A549 (cell line): ENCODE measurements around the gene RPH3AL.

Experiments used
- CBX8 ChIP-seq: fragments of 200-600 bp; sonication (generic); IDR thresholded peaks from 2 replicates; pipeline ENCODE4 v1.6.1; 2016
- MAZ ChIP-seq: fragments of 150-350 bp; IDR thresholded peaks from 2 replicates; pipeline ENCODE4 v1.6.1; 2014; ENCODE audit warnings: antibody characterized with exemption, low read depth, low read length, borderline replicate concordance
- POLR2A ChIP-seq: IDR thresholded peaks from 2 replicates; pipeline ENCODE4 v1.6.1; 2012; ENCODE audit warnings: mild to moderate bottlenecking, low read length
- RAD21 ChIP-seq, 2 experiments: fragments of >200 bp in 1 of 2; sonication (Bioruptor Twin) in 1 of 2; formaldehyde crosslinking in 1 of 2; IDR thresholded peaks in 1 of 2; conservative IDR thresholded peaks in 1 of 2; 2 replicates in 1 of 2; 3 replicates in 1 of 2; pipeline ENCODE4 v1.6.1; 2012 to 2018; ENCODE audit warnings: inconsistent platforms in 1 of 2
- TF ChIP-seq, protein P1 (sequence below): fragments of >200 bp; sonication (Bioruptor Twin); formaldehyde crosslinking; IDR thresholded peaks from 3 replicates; pipeline ENCODE4 v1.5.1; 2016
- TF ChIP-seq, protein P2 (sequence below): fragments of 450-650 bp; IDR thresholded peaks from 2 replicates; pipeline ENCODE4 v1.6.1; 2014; ENCODE audit warnings: antibody characterized with exemption

DNA sequence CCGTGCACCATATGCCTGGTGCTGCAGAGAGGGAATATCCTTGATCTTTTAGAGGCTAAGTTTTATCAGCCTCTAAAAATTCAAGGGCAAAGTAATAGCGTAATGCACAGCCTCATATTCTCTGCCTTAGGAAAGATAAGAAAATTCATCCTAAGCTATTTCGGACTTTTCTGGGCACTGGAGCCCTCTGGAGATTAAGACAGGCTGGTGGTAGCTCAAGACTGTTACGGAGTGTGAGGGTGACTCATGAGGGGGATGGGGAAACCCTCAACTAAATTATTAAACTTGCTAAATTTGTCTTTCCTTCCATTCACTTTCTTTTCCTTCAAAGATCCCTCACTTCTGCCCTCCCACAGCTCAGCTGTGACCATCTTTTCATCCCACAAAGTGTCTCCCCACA lies 73.3 kb downstream of the RPH3AL start:
- TF ChIP-seq, protein P1, sequence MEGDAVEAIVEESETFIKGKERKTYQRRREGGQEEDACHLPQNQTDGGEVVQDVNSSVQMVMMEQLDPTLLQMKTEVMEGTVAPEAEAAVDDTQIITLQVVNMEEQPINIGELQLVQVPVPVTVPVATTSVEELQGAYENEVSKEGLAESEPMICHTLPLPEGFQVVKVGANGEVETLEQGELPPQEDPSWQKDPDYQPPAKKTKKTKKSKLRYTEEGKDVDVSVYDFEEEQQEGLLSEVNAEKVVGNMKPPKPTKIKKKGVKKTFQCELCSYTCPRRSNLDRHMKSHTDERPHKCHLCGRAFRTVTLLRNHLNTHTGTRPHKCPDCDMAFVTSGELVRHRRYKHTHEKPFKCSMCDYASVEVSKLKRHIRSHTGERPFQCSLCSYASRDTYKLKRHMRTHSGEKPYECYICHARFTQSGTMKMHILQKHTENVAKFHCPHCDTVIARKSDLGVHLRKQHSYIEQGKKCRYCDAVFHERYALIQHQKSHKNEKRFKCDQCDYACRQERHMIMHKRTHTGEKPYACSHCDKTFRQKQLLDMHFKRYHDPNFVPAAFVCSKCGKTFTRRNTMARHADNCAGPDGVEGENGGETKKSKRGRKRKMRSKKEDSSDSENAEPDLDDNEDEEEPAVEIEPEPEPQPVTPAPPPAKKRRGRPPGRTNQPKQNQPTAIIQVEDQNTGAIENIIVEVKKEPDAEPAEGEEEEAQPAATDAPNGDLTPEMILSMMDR, result no peak
- TF ChIP-seq RAD21 (conservative IDR thresholded peaks at IDR 0.05 in 1 of 2, IDR thresholded peaks at IDR 0.05 in 1 of 2) (no peak), CBX8 (no peak), MAZ (no peak), POLR2A (no peak)
- TF ChIP-seq, protein P2, sequence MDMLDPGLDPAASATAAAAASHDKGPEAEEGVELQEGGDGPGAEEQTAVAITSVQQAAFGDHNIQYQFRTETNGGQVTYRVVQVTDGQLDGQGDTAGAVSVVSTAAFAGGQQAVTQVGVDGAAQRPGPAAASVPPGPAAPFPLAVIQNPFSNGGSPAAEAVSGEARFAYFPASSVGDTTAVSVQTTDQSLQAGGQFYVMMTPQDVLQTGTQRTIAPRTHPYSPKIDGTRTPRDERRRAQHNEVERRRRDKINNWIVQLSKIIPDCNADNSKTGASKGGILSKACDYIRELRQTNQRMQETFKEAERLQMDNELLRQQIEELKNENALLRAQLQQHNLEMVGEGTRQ, result no peak
